Activated T-cell treated with anti-CD3 and anti-CD28 coated beads, Interleukin-2, amount 50 U/mL, for 72 hours (primary cell): Measurements from ENCODE around the gene HYOU1. TPM values are rescaled to one million over a fixed set of nuclear protein-coding genes. Genes with fewer than 3 reads are reported as not detected.
"Not testable (repeated sequence)": the region's sequence is repeated elsewhere in the genome, so short reads cannot be mapped to it uniquely, and the experiment has no call there.

Source experiments
- ATAC-seq, 2 donors: fragments of 150-1000 bp; cut with Tn5 transposase; replicated peaks in 1 of 2; 2 replicates each; pipeline ENCODE4 v1.10.0; 2021; ENCODE audit warnings: moderate library complexity in 2 of 2, mild to moderate bottlenecking in 1 of 2
- DNase-seq, 2 donors: peaks; one replicate each; pipeline ENCODE4 v3.0.0; 2021 to 2022; ENCODE audit warnings: mixed read lengths in 1 of 2
- H3K27ac Mint-ChIP-seq: one replicate; pipeline ENCODE4 v1.8.0; 2022; ENCODE audit warnings: mild to moderate bottlenecking, moderate library complexity, mixed read lengths
- H3K27me3 Mint-ChIP-seq: one replicate; pipeline ENCODE4 v1.8.0; 2022; ENCODE audit warnings: low read depth, mixed read lengths
- H3K36me3 Mint-ChIP-seq, 2 donors: one replicate each; pipeline ENCODE4 v1.8.0; 2022; ENCODE audit warnings: mixed read lengths in 2 of 2, mild to moderate bottlenecking in 1 of 2; ENCODE audit not compliant: insufficient read depth in 2 of 2
- H3K4me1 Mint-ChIP-seq: one replicate; pipeline ENCODE4 v1.8.0; 2022; ENCODE audit warnings: low read depth, mixed read lengths
- H3K4me3 Mint-ChIP-seq, 2 donors: one replicate each; pipeline ENCODE4 v1.8.0; 2022; ENCODE audit warnings: mild to moderate bottlenecking in 2 of 2, mixed read lengths in 2 of 2, moderate library complexity in 2 of 2
- H3K9me3 Mint-ChIP-seq, 2 donors: one replicate each; pipeline ENCODE4 v1.8.0; 2022; ENCODE audit warnings: mixed read lengths in 2 of 2
- total RNA-seq, 2 donors: library from RNA; stranded (reverse); gene quantifications; one replicate each; pipeline ENCODE4 v1.2.3, GENCODE V29; 2022

Gene HYOU1
- total RNA-seq, 2 donors from 2014 or later, result 199 to 232 TPM

- ATAC-seq (no peak), DNase-seq (no peak)
- H3K27me3 Mint-ChIP-seq, result no peaks in the 10 kb centered on the region
- no peak overlapping the region for H3K4me3 Mint-ChIP-seq
- H3K4me1 Mint-ChIP-seq, result peaks cover 48% of the 10 kb centered on the region
- no peaks in the 10 kb centered on the region for H3K9me3 Mint-ChIP-seq
- H3K36me3 Mint-ChIP-seq, result peaks cover 14 to 53% of the 10 kb centered on the region in 2 donors
- no peak overlapping the region for H3K27ac Mint-ChIP-seq
These were observed 8.4 kb downstream of the HYOU1 start for GRCh38 chr11:119048644-119049043.

GRCh38 chr11:119047205-119047604 is 9.8 kb downstream of the HYOU1 start:
- no peaks in the 10 kb centered on the region for H3K27me3 Mint-ChIP-seq
- ATAC-seq (peak; percentile 54 to 60), DNase-seq (peak in 1 of 2 donors; percentile 33)
- peak overlapping the region; percentile 5 for H3K27ac Mint-ChIP-seq
- peaks cover 40% of the 10 kb centered on the region for H3K4me1 Mint-ChIP-seq
- H3K36me3 Mint-ChIP-seq, result peaks cover 5 to 41% of the 10 kb centered on the region in 2 donors
- no peaks in the 10 kb centered on the region for H3K9me3 Mint-ChIP-seq
- no peak overlapping the region for H3K4me3 Mint-ChIP-seq

GRCh38 chr11:119046489-119046888 is 10.5 kb downstream of the HYOU1 start:
- peaks cover 40% of the 10 kb centered on the region for H3K4me1 Mint-ChIP-seq
- no peak overlapping the region for H3K4me3 Mint-ChIP-seq
- H3K27ac Mint-ChIP-seq, result no peak overlapping the region
- no peaks in the 10 kb centered on the region for H3K9me3 Mint-ChIP-seq
- no peak for ATAC-seq
- H3K27me3 Mint-ChIP-seq, result no peaks in the 10 kb centered on the region
- DNase-seq, result no peak
- peaks cover 5 to 38% of the 10 kb centered on the region in 2 donors for H3K36me3 Mint-ChIP-seq

- ATAC-seq (no peak), DNase-seq (no peak)
- no peaks in the 10 kb centered on the region for H3K27me3 Mint-ChIP-seq
- H3K36me3 Mint-ChIP-seq, result peaks cover 5 to 30% of the 10 kb centered on the region in 2 donors
- H3K4me3 Mint-ChIP-seq, result no peak overlapping the region
- no peaks in the 10 kb centered on the region for H3K9me3 Mint-ChIP-seq
- H3K27ac Mint-ChIP-seq, result no peak overlapping the region
- H3K4me1 Mint-ChIP-seq, result peaks cover 32% of the 10 kb centered on the region
These were observed 12.3 kb downstream of the HYOU1 start for GRCh38 chr11:119044708-119045107.

GRCh38 chr11:119042927-119043326 is 14.1 kb downstream of the HYOU1 start:
- no peak overlapping the region for H3K27ac Mint-ChIP-seq
- ATAC-seq (no peak), DNase-seq (no peak)
- no peak overlapping the region for H3K4me3 Mint-ChIP-seq
- H3K36me3 Mint-ChIP-seq, result peaks cover 4 to 21% of the 10 kb centered on the region in 2 donors
- peaks cover 19% of the 10 kb centered on the region for H3K4me1 Mint-ChIP-seq
- no peaks in the 10 kb centered on the region for H3K9me3 Mint-ChIP-seq
- H3K27me3 Mint-ChIP-seq, result no peaks in the 10 kb centered on the region

GRCh38 chr11:119041821-119042514 is 15.0 kb downstream of the HYOU1 start:
- H3K9me3 Mint-ChIP-seq, result no peaks in the 10 kb centered on the region
- H3K27me3 Mint-ChIP-seq, result no peaks in the 10 kb centered on the region
- ATAC-seq (peak; percentile 62 to 65), DNase-seq (no peak)
- peaks cover 10% of the 10 kb centered on the region for H3K4me1 Mint-ChIP-seq
- peak overlapping the region in 1 of 2 donors; percentile 27 for H3K4me3 Mint-ChIP-seq
- peaks cover 0 to 16% of the 10 kb centered on the region in 2 donors for H3K36me3 Mint-ChIP-seq
- no peak overlapping the region for H3K27ac Mint-ChIP-seq

- not testable (repeated sequence) for DNase-seq, H3K9me3 Mint-ChIP-seq, H3K4me3 Mint-ChIP-seq, H3K4me1 Mint-ChIP-seq, ATAC-seq, H3K36me3 Mint-ChIP-seq, H3K27ac Mint-ChIP-seq, H3K27me3 Mint-ChIP-seq
These were observed 17.5 kb downstream of the HYOU1 start for GRCh38 chr11:119039471-119039870.

- H3K9me3 Mint-ChIP-seq, result no peaks in the 10 kb centered on the region
- H3K36me3 Mint-ChIP-seq, result no peaks in the 10 kb centered on the region
- H3K4me1 Mint-ChIP-seq, result peaks cover 10% of the 10 kb centered on the region
- no peaks in the 10 kb centered on the region for H3K27me3 Mint-ChIP-seq
- H3K4me3 Mint-ChIP-seq, result no peak overlapping the region
- no peak for DNase-seq
- no peak overlapping the region for H3K27ac Mint-ChIP-seq
- no peak for ATAC-seq
These were observed 18.1 kb downstream of the HYOU1 start for GRCh38 chr11:119038884-119039283.

- Mint-ChIP-seq H3K36me3 (no peaks in the 10 kb centered on the region), H3K4me1 (peaks cover 8% of the 10 kb centered on the region), H3K27me3 (no peaks in the 10 kb centered on the region), H3K4me3 (no peak overlapping the region), H3K9me3 (no peaks in the 10 kb centered on the region), H3K27ac (no peak overlapping the region)
- DNase-seq (no peak), ATAC-seq (no peak)
These were observed 22.2 kb downstream of the HYOU1 start for GRCh38 chr11:119034813-119035212.

- H3K27me3 Mint-ChIP-seq, H3K9me3 Mint-ChIP-seq, H3K4me3 Mint-ChIP-seq, DNase-seq, H3K27ac Mint-ChIP-seq, ATAC-seq, H3K36me3 Mint-ChIP-seq: not testable (repeated sequence)
- peaks cover 21% of the 10 kb centered on the region for H3K4me1 Mint-ChIP-seq
These were observed 23.6 kb downstream of the HYOU1 start for GRCh38 chr11:119033421-119033820.

GRCh38 chr11:119031912-119032280 is 25.1 kb downstream of the HYOU1 start:
- ATAC-seq (no peak), DNase-seq (no peak)
- no peak overlapping the region for H3K4me3 Mint-ChIP-seq
- no peaks in the 10 kb centered on the region for H3K27me3 Mint-ChIP-seq
- no peak overlapping the region for H3K27ac Mint-ChIP-seq
- no peaks in the 10 kb centered on the region for H3K36me3 Mint-ChIP-seq
- peaks cover 21% of the 10 kb centered on the region for H3K4me1 Mint-ChIP-seq
- H3K9me3 Mint-ChIP-seq, result no peaks in the 10 kb centered on the region

GRCh38 chr11:119030329-119031047 is 26.5 kb downstream of the HYOU1 start, which contains the start of gene SLC37A4:
Gene SLC37A4, minus strand, starts transcription at chr11:119030877.
- peak within 1 kb of the TSS; percentile 9 for H3K27ac Mint-ChIP-seq
- ATAC-seq (peak; percentile 91 to 93), DNase-seq (peak; percentile 99 to 100)
- peak within 1 kb of the TSS; percentile 83 to 85 for H3K4me3 Mint-ChIP-seq
- H3K27me3 Mint-ChIP-seq, result no peaks in the 10 kb centered on the region
- no peaks in the 10 kb centered on the region for H3K9me3 Mint-ChIP-seq
- H3K36me3 Mint-ChIP-seq, result peaks cover 1 to 3% of the 10 kb centered on the region in 2 donors
- H3K4me1 Mint-ChIP-seq, result peaks cover 24% of the 10 kb centered on the region

- H3K27ac Mint-ChIP-seq, result no peak overlapping the region
- H3K27me3 Mint-ChIP-seq, result no peaks in the 10 kb centered on the region
- H3K9me3 Mint-ChIP-seq, result no peaks in the 10 kb centered on the region
- peaks cover 3 to 8% of the 10 kb centered on the region in 2 donors for H3K36me3 Mint-ChIP-seq
- ATAC-seq (peak in 1 of 2 donors; percentile 6), DNase-seq (no peak)
- H3K4me3 Mint-ChIP-seq, result peak overlapping the region; percentile 83 to 85
- H3K4me1 Mint-ChIP-seq, result peaks cover 28% of the 10 kb centered on the region
These were observed 27.0 kb downstream of the HYOU1 start for GRCh38 chr11:119030029-119030328.
